Sigmoid colon (tissue), 7 donors: ENCODE results near the gene COBLL1. TPM values are rescaled to one million over a fixed set of nuclear protein-coding genes. Genes with fewer than 3 reads are reported as not detected.

Experiments
- DNase-seq: peaks from one replicate; pipeline ENCODE4 v3.0.0-alpha.2; 2019
- H3K27ac ChIP-seq, 4 donors: fragments of 200-600 bp; sonication (generic); one replicate each; pipeline ENCODE4 v1.5.1; 2016 to 2019; ENCODE audit warnings: mild to moderate bottlenecking in 1 of 4
- H3K27me3 ChIP-seq, 3 donors: fragments of 200-600 bp; sonication (generic); one replicate each; pipeline ENCODE4 v1.5.1; 2019; ENCODE audit warnings: mild to moderate bottlenecking in 1 of 3
- H3K36me3 ChIP-seq, 4 donors: fragments of 200-600 bp; sonication (generic); one replicate each; pipeline ENCODE4 v1.5.1; 2016 to 2019
- H3K4me1 ChIP-seq, 4 donors: fragments of 200-600 bp; sonication (generic); one replicate each; pipeline ENCODE4 v1.5.1; 2017 to 2019
- H3K4me3 ChIP-seq, 4 donors: fragments of 200-600 bp; sonication (generic); one replicate each; pipeline ENCODE4 v1.5.1; 2017 to 2019; ENCODE audit warnings: mild to moderate bottlenecking in 2 of 4, moderate library complexity in 1 of 4
- H3K9me3 ChIP-seq, 4 donors: fragments of 200-600 bp in 3 of 4; sonication (generic) in 3 of 4; one replicate each; pipeline versions ENCODE4 v1.5.1 to v1.6.1; 2013 to 2019
- EP300 ChIP-seq, 4 donors: sonication (generic); formaldehyde crosslinking; IDR thresholded peaks; one replicate each; pipeline ENCODE4 v1.6.1; 2017; ENCODE audit warnings: antibody characterized with exemption in 4 of 4
- POLR2A ChIP-seq, 2 donors: fragments of 450-650 bp; IDR thresholded peaks; one replicate each; pipeline ENCODE4 v1.6.1; 2016; ENCODE audit warnings: antibody characterized with exemption in 2 of 2, mild to moderate bottlenecking in 2 of 2, moderate library complexity in 2 of 2
- POLR2AphosphoS5 ChIP-seq, 4 donors: sonication (generic); formaldehyde crosslinking; IDR thresholded peaks; one replicate each; pipeline ENCODE4 v1.6.1; 2017; ENCODE audit warnings: antibody characterized with exemption in 4 of 4
- WGBS, 2 donors: extraction: QIAGEN DNeasy Blood & Tissue Kit; methylation state at CpG; one replicate each; pipeline ENCODE4 v1.1.7; 2013; 5-methylcytosine and 5-hydroxymethylcytosine counted together
- intact Hi-C: fragments of 100-400 bp; cut with DNase I; formaldehyde crosslinking; loops from one replicate; pipeline ENCODE4 v1.15.1; 2023
- polyA plus RNA-seq, 3 donors: library from polyadenylated mRNA; stranded (reverse); fragments of 200-250 nt; gene quantifications; one replicate each; pipeline ENCODE4 v1.2.3, GENCODE V29; 2013
- total RNA-seq, 4 donors: library from RNA; depleted of rRNA; stranded (reverse); fragments of >200 nt; gene quantifications; one replicate each; pipeline ENCODE4 v1.1.0, GENCODE V29; 2016
- TF ChIP-seq, protein P1 (sequence below), 4 experiments: fragments of 450-650 bp in 3 of 4; fragments of 200-600 bp in 1 of 4; IDR thresholded peaks; one replicate each; pipeline ENCODE4 v1.5.1; 2016 to 2019; ENCODE audit warnings: antibody characterized with exemption in 4 of 4, mild to moderate bottlenecking in 3 of 4, moderate library complexity in 2 of 4
- donor health status: healthy with polysubstance abuse.
- donor health status: Bipolar disorder and iron deficiency.
- donor health status: healthy.

COBLL1 gene
- total and polyA plus RNA-seq, 7 donors: 3.9 to 22.4 (median 17.6) TPM

DNA sequence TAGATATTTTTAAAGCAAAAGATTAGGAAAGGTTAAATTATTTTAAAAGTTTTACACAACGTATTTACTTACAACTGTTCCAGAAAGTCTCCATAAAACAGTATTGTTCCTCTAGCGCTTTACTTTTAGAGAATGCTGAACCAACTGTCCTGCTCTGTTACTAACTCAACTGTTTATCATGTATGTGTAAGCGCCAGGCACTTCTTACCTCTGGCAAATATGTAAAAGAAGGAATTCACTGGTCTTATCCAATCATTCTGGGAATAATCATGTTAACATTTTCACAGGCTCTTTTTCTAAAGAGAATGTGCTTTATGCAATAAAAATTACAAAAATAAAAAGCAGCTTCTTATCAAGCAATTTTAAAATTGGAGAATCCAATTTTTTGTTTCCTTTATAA is 68.0 kb downstream of the COBLL1 start:
- DNase-seq: no peak
- H3K27ac ChIP-seq: no peak overlapping the region
- no peaks in the 10 kb centered on the region for H3K27me3 ChIP-seq
- H3K4me3 ChIP-seq: no peak overlapping the region
- no peaks in the 10 kb centered on the region for H3K4me1 ChIP-seq
- 91 to 94% methylated on average over 3 of the region's 3 CpGs for WGBS, 2 donors
- no peaks in the 10 kb centered on the region for H3K36me3 ChIP-seq
- intact Hi-C loops: no loop called here
- no peak for TF ChIP-seq POLR2A (IDR thresholded peaks at IDR 0.05)
- no peak for TF ChIP-seq POLR2AphosphoS5 (IDR thresholded peaks at IDR 0.05)
- no peak for TF ChIP-seq EP300 (IDR thresholded peaks at IDR 0.05)
- TF ChIP-seq, protein P1, sequence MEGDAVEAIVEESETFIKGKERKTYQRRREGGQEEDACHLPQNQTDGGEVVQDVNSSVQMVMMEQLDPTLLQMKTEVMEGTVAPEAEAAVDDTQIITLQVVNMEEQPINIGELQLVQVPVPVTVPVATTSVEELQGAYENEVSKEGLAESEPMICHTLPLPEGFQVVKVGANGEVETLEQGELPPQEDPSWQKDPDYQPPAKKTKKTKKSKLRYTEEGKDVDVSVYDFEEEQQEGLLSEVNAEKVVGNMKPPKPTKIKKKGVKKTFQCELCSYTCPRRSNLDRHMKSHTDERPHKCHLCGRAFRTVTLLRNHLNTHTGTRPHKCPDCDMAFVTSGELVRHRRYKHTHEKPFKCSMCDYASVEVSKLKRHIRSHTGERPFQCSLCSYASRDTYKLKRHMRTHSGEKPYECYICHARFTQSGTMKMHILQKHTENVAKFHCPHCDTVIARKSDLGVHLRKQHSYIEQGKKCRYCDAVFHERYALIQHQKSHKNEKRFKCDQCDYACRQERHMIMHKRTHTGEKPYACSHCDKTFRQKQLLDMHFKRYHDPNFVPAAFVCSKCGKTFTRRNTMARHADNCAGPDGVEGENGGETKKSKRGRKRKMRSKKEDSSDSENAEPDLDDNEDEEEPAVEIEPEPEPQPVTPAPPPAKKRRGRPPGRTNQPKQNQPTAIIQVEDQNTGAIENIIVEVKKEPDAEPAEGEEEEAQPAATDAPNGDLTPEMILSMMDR (IDR thresholded peaks at IDR 0.05): no peak
- H3K9me3 ChIP-seq: no peaks in the 10 kb centered on the region

GRCh38 chr2:164773091-164773490 is 68.5 kb downstream of the COBLL1 start:
- intact Hi-C loops: no loop called here
- WGBS, 2 donors: 93 to 94% methylated on average over 3 of the region's 3 CpGs
- Histone ChIP-seq H3K36me3 (no peaks in the 10 kb centered on the region), H3K27ac (no peak overlapping the region), H3K4me3 (no peak overlapping the region), H3K4me1 (no peaks in the 10 kb centered on the region), H3K27me3 (no peaks in the 10 kb centered on the region), H3K9me3 (no peaks in the 10 kb centered on the region)
- TF ChIP-seq POLR2A (IDR thresholded peaks at IDR 0.05): no peak
- no peak for TF ChIP-seq EP300 (IDR thresholded peaks at IDR 0.05)
- no peak for TF ChIP-seq POLR2AphosphoS5 (IDR thresholded peaks at IDR 0.05)
- TF ChIP-seq, protein P1 (IDR thresholded peaks at IDR 0.05): no peak
- no peak for DNase-seq

DNA sequence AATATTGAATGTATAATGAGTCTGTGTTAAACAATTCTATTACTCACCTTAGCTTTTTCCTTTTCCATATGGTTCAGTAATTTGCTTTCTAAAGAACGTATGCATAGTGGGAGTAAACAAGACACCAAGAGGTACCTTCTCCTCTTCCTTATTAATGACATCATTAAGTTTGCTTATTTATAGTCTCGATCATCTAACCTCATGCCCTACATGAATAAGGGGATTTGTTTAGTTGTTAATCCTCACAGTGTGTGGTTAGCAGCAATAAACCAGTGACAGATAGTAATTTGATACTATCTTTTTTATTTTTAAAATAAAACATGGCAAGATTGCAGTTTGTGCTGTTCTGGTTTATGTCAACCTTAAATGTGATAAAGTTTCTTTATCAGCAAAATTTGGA is 69.7 kb downstream of the COBLL1 start:
- intact Hi-C loops: no loop called here
- no peak for DNase-seq
- Histone ChIP-seq H3K27me3 (no peaks in the 10 kb centered on the region), H3K9me3 (no peaks in the 10 kb centered on the region), H3K4me1 (no peaks in the 10 kb centered on the region), H3K36me3 (no peaks in the 10 kb centered on the region), H3K27ac (no peak overlapping the region), H3K4me3 (no peak overlapping the region)
- WGBS, 2 donors: 85 to 92% methylated on average over 2 of the region's 2 CpGs
- TF ChIP-seq POLR2AphosphoS5 (IDR thresholded peaks at IDR 0.05): no peak
- TF ChIP-seq, protein P1 (IDR thresholded peaks at IDR 0.05): no peak
- no peak for TF ChIP-seq EP300 (IDR thresholded peaks at IDR 0.05)
- no peak for TF ChIP-seq POLR2A (IDR thresholded peaks at IDR 0.05)

DNA sequence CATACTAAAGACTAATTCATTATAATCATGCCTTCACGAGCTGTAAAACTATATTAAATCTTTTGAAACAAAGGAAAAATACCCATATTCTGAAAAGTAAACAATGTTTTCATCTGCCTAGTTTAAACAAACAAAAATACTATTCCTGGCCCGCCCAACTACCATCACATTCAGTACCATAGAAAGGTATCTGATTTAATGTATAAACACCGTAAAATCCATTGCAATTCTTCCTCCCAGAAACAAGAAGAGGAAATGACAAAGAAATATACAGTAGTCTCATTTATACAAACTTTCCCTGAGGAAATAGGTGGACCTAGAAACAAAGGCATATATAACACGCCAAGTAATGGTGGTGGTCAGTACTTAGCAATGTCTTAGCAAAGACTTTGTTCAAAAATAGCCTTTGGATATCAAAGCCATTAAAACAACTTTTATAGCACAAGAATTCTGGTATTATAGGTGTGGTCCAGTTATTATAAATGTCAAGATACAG is 71.2 kb downstream of the COBLL1 start:
- no peaks in the 10 kb centered on the region for H3K4me1 ChIP-seq
- intact Hi-C loops: no loop called here
- H3K27ac ChIP-seq: no peak overlapping the region
- no peak overlapping the region for H3K4me3 ChIP-seq
- H3K9me3 ChIP-seq: no peaks in the 10 kb centered on the region
- no peak for DNase-seq
- H3K36me3 ChIP-seq: no peaks in the 10 kb centered on the region
- H3K27me3 ChIP-seq: no peaks in the 10 kb centered on the region
- TF ChIP-seq POLR2AphosphoS5 (IDR thresholded peaks at IDR 0.05) (no peak), EP300 (IDR thresholded peaks at IDR 0.05) (no peak), POLR2A (IDR thresholded peaks at IDR 0.05) (no peak)
- TF ChIP-seq, protein P1 (IDR thresholded peaks at IDR 0.05): no peak
- 54 to 84% methylated on average over 4 of the region's 4 CpGs for WGBS, 2 donors

- 91 to 95% methylated on average over 3 of the region's 3 CpGs for WGBS, 2 donors
- Histone ChIP-seq H3K36me3 (no peaks in the 10 kb centered on the region), H3K4me3 (no peak overlapping the region), H3K4me1 (no peaks in the 10 kb centered on the region), H3K27me3 (no peaks in the 10 kb centered on the region), H3K9me3 (no peaks in the 10 kb centered on the region), H3K27ac (no peak overlapping the region)
- intact Hi-C loops: no loop called here
- TF ChIP-seq, protein P1 (IDR thresholded peaks at IDR 0.05): no peak
- no peak for TF ChIP-seq POLR2A (IDR thresholded peaks at IDR 0.05)
- TF ChIP-seq POLR2AphosphoS5 (IDR thresholded peaks at IDR 0.05): no peak
- TF ChIP-seq EP300 (IDR thresholded peaks at IDR 0.05): no peak
- DNase-seq: no peak
Observed at GRCh38 chr2:164766954-164767320, 74.7 kb downstream of the COBLL1 start.
